ENCODE data around the gene LGALS1. TPM values are rescaled to one million over a fixed set of nuclear protein-coding genes. Genes with fewer than 3 reads are reported as not detected.

LGALS1 gene
- total and polyA plus RNA-seq, 2 donors (not counting 1 experiment from before 2014, with no cell fraction given), result 106 to 207 TPM

Small RNAs within 50 kb of the gene (small RNA-seq; reads per million reads assigned to genes)
- gene RN7SL385P (ENCODE audit: insufficient read length, low read depth, low replicate concordance), result not detected

Other genes with a start within 250 kb of the LGALS1 start
- 0.12 and 0.22 TPM in 2 replicates for gene ELFN2, start 248.2 kb upstream of the LGALS1 start, total RNA-seq
- 0.06 and 0.07 TPM in 2 replicates for gene ELFN2, start 248.2 kb upstream of the LGALS1 start, polyA plus RNA-seq
- 95.9 and 109 TPM in 2 replicates for gene MFNG, start 189.3 kb upstream of the LGALS1 start, total RNA-seq
- gene MFNG, start 189.3 kb upstream of the LGALS1 start, polyA plus RNA-seq, result 98.6 and 125 TPM in 2 replicates
- gene CARD10, start 156.2 kb upstream of the LGALS1 start, total RNA-seq, result not detected in 2 replicates
- not detected in 2 replicates for gene CARD10, start 156.2 kb upstream of the LGALS1 start, polyA plus RNA-seq
- gene CDC42EP1, start 115.2 kb upstream of the LGALS1 start, total RNA-seq, result not detected in 2 replicates
- 0.22 and 0.39 TPM in 2 replicates for gene CDC42EP1, start 115.2 kb upstream of the LGALS1 start, polyA plus RNA-seq
- gene LGALS2, start 95.5 kb upstream of the LGALS1 start, total RNA-seq, result not detected in 2 replicates
- 3.0 TPM in 1 of 2 replicates, not detected in the other for gene LGALS2, start 95.5 kb upstream of the LGALS1 start, polyA plus RNA-seq
- 146 and 154 TPM in 2 replicates for gene GGA1, start 66.8 kb upstream of the LGALS1 start, total RNA-seq
- 137 and 138 TPM in 2 replicates for gene GGA1, start 66.8 kb upstream of the LGALS1 start, polyA plus RNA-seq
- gene SH3BP1, start 36.0 kb upstream of the LGALS1 start, total RNA-seq, result 41.1 and 44.0 TPM in 2 replicates
- gene SH3BP1, start 36.0 kb upstream of the LGALS1 start, polyA plus RNA-seq, result 61.0 and 69.7 TPM in 2 replicates
- 16.6 and 16.9 TPM in 2 replicates for gene PDXP, start 16.9 kb upstream of the LGALS1 start, total RNA-seq
- 9.4 and 17.5 TPM in 2 replicates for gene PDXP, start 16.9 kb upstream of the LGALS1 start, polyA plus RNA-seq
- 34.7 and 38.5 TPM in 2 replicates for gene NOL12, start 10.7 kb downstream of the LGALS1 start, total RNA-seq
- 43.1 and 48.5 TPM in 2 replicates for gene NOL12, start 10.7 kb downstream of the LGALS1 start, polyA plus RNA-seq
- gene TRIOBP, start 21.4 kb downstream of the LGALS1 start, total RNA-seq, result 47.2 and 47.5 TPM in 2 replicates
- 25.2 and 26.8 TPM in 2 replicates for gene TRIOBP, start 21.4 kb downstream of the LGALS1 start, polyA plus RNA-seq
- gene GCAT, start 132.3 kb downstream of the LGALS1 start, total RNA-seq, result 0.47 TPM in 1 of 2 replicates, not detected in the other
- 0.15 TPM in 1 of 2 replicates, not detected in the other for gene GCAT, start 132.3 kb downstream of the LGALS1 start, polyA plus RNA-seq
- not detected in 2 replicates for gene GALR3, start 147.7 kb downstream of the LGALS1 start, total RNA-seq
- gene GALR3, start 147.7 kb downstream of the LGALS1 start, polyA plus RNA-seq, result not detected in 2 replicates
- 18.1 and 20.3 TPM in 2 replicates for gene ANKRD54, start 168.7 kb downstream of the LGALS1 start, total RNA-seq
- 27.8 and 29.3 TPM in 2 replicates for gene ANKRD54, start 168.7 kb downstream of the LGALS1 start, polyA plus RNA-seq
- 526 and 560 TPM in 2 replicates for gene EIF3L, start 173.8 kb downstream of the LGALS1 start, total RNA-seq
- 367 and 430 TPM in 2 replicates for gene EIF3L, start 173.8 kb downstream of the LGALS1 start, polyA plus RNA-seq
- gene MICALL1, start 230.7 kb downstream of the LGALS1 start, total RNA-seq, result 34.6 and 34.9 TPM in 2 replicates
- gene MICALL1, start 230.7 kb downstream of the LGALS1 start, polyA plus RNA-seq, result 21.0 and 22.8 TPM in 2 replicates

Measured in B cell (primary cell).